Amygdala (tissue), 56 donors: ENCODE data around the gene ALDH3A1.
A peak's percentile ranks its signal among the peaks of the same experiment; 100 is the strongest.

Experiments
- DNase-seq, 56 donors: peaks; one replicate each; lab custom pipeline; 2025; lab: John Stamatoyannopoulos, UW

The ALDH3A1 gene

DNA sequence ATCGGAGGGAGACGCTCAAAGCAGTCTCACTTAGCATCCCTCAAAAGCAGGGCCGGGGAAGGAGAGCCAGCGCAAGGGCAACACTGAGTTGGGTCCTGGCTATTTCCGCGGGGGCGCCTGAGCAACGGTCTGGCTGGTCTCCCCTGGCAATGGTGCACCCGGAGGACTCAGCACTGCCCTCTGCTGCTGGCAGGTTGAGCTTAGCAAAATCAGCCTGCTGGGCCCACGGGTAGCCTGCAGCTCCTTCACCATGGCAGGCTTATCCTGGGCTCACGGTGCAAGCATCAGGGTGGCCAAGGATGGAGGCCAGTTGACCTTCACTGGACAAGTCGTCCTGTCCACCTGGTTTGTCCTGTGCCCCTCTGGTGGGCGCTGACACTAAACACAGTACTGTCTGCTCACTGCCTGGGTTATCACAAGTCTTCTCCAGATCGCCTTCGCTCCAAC is 14.4 kb upstream of the ALDH3A1 start:
- DNase-seq: peak in 40 of 56 donors; percentile 12 to 80 (median 48)

DNA sequence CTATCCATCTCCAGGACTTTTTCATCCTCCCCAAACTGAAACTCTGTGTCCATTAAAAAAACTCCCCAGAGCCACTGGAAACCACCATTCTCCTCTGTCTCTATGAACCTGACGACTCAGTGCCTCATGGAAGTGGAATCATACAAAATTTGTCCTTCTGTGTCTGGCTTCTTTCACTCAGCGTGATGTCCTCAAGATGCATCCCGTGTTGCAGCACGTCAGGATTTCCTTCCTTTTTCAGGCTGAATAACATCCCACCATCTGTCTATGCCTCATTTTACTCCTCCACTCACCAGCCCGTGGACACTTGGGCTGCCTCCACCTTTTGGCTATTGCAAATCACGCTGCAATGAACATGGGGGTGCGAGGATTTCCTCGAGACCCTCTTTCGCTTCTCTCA is 12.6 kb upstream of the ALDH3A1 start:
- no peak for DNase-seq

DNA sequence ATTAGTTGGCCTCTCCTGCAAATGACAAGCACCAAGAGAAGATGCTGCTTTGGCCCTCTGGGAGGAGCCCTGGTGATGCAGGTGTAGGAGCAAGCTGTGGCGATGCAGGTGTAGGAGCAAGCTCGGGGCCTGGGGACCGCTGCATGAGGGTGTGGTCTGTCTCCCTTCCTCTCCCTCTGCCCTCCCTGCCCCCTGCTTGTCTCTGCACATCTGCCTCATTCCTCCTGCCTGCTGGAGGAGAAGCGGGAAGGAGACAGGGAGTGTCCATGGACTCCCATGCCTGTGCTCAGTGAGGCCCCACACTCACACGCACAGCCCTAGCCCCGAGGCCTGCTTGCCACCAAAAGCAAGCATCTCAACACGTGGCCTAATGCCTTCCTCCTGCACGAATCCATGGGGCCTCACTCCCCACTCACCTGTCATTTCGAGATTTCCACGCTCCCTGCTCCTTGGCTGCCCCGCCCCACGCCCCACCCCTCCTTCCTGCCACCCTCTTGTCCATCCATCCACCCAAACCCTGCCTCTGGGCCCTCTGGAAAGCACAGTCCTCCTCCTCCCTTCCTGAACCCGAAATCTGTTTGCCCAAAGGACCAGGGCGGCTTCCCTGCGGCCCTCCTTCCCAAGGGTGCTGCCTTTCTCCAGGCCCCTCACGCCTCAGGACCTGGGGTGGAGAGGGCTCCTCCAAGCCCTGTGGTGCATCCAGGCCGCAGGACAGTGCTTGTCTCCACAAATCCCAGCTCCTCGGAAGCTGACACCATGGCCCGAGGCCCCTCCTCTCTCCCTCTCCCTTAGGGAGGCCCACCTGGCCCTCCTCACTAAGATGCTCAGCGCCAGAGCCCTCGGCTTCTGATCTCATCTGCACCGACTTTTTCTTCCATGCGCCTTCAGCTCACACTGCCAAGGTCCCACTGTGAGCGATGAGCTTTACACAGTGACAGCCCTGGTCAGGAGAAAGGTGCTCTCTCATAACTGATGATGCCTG is 11.8 kb upstream of the ALDH3A1 start:
- no peak for DNase-seq

DNA sequence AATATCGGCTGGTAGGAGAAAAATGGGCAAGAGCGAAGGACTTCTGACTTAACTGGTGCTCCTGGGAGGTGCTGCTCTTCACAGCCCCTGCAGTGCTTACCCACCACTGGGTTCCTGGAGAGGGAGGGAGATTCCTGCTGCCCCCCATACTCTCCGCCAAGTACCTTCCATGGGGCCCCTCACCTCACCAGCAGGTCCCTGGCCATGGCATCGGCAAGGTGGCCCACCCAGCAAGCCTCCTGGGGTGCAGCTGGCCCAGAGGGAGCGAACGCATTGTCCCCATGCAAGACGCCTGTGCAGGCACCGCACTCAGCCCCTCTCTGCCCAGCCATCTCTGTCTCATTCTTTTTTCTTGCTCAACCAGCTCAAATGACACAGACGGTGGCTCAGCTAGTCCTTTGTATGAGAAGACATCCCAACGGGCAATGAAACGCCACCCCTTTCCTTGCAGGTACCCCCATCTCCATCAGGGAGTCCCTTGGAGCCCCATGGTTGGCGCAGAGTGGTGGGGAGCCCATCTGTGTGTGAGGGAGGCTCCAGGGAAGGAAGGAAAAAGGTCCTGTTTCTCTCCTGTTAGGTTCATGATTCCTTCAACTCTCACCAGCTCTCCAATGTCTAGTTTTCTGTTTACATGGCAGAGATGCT is 9.6 kb upstream of the ALDH3A1 start:
- no peak for DNase-seq

DNA sequence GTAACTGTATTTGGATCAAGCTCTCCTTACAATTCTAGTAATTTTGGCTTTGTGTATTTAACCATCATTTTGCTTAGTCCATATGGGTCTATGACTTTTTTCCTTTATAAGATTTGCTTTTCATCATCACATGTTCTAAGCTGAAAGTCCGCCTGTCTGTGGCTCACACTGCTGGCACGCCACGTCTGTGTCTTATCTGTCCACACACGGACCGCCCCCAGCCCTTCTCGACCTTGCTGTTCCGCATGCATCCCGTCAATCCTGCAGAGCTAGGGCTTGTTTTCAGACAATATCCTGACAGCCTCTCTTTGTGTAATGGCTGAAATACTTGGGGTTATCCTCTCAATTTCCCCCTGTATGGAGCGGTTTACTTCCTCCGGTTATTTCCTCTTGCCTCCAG is 8.4 kb upstream of the ALDH3A1 start:
- DNase-seq: no peak

DNA sequence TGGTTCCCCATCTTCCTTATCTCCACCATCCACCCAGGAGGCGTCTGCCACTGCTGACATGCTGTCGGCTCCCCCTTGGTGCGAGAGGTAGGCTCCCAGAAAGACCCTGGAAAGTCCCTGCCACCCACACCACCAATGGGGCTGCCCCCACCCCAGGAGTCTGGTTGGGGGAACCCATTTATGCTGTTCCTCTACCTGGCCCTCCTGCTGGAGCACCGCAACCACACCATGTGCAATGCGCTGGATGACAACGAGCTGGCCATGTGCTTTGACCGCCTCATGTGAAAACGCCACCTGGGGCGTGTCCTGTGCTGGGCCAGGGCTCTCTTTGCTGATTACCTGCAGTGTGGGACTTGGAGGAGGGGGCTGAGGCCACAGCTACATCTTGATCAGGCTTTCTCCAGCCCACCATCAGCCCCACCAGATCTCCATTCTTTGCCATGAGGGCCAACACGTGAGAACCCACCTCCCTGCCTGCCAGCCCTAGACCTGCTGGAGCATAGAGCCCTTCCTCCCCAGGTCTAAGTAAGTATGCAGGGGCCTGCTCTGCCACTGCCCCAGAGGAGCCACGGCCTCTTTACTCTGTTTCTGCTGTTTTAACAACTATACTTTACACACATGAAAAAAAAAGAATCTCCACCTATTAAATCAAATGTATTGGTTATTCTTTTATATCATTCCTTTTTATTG is 7.9 kb upstream of the ALDH3A1 start:
- no peak for DNase-seq

DNA sequence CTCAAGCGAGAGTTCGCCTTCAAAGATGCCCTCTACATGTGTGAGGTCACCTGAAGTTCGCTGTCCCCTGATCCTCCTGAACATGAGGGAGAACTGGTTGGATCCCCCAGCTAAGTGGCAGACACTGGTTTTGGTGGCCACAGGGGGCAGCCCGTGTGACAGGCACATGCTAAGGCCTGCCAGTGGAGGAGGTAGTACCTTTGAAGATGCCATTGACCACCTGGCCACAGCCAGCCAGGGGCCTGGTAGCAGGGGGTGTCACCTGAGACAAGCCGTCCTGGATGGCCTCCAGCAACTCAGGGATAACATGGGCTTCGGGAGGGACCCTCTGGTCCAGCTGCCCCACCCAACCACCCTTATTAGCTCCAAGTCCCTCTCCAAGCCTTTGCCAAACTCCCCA is 7.3 kb upstream of the ALDH3A1 start:
- no peak for DNase-seq

DNA sequence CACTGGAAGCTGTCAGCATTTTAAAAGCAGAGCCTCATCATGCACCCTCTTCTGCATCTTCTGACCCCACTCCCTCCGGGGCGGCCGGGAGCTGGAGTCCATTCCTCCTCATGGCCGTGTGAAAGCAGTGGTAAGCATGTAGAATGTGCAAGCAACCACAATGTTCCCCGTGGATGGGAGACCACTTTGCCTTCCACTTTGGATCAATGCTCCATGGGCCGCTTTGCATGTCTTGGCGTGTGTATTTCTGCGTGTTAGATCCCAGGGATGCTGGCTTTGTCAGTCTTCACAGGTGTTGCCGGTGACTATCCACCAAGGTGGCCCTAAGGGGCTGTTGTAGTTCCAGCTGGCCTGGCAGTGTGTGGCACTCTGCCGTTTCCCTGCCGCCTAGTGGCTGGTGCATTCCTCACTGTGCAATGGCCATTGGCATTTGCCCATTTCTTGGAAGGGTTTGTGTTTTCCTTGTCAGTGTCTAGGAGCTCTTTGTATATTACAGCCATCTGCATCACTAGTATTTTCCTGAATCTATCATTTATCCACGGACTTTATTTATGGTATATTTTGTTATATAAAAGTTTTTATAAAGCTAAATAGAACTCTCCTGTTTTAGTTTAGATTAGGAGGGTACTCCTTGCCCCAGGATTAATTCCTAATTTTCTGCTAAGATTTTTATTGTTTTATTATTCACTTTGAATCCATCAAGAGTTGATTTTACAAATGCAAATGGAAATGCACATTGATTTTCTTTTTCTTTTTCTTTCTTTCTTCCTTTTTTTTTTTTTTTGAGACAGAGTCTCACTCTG is 5.8 kb upstream of the ALDH3A1 start:
- peak in 35 of 56 donors; percentile 19 to 74 (median 42) for DNase-seq

DNA sequence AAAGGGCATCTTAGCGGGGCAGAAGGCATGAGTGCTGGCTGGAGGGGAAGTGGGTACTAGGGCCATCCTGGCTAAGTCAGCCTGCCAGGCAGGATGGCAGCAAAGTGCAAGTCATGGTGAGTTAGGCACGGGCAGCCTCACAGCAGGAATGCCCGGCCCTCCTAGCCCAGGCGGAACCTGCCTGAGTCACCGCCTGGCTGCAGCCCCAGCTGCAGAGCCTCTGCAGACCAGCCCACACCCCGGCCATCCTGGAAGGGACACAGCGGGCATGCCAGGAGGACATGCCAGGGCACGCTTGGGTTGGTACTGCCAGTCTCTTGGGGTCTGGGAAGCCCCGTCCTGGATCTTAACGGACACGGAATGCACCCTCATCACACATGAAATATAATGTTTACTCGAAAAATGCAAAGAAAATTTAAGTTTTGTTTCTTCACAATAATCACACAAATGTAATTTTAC is 5.0 kb upstream of the ALDH3A1 start:
- DNase-seq: peak in 40 of 56 donors; percentile 10 to 80 (median 60)

DNA sequence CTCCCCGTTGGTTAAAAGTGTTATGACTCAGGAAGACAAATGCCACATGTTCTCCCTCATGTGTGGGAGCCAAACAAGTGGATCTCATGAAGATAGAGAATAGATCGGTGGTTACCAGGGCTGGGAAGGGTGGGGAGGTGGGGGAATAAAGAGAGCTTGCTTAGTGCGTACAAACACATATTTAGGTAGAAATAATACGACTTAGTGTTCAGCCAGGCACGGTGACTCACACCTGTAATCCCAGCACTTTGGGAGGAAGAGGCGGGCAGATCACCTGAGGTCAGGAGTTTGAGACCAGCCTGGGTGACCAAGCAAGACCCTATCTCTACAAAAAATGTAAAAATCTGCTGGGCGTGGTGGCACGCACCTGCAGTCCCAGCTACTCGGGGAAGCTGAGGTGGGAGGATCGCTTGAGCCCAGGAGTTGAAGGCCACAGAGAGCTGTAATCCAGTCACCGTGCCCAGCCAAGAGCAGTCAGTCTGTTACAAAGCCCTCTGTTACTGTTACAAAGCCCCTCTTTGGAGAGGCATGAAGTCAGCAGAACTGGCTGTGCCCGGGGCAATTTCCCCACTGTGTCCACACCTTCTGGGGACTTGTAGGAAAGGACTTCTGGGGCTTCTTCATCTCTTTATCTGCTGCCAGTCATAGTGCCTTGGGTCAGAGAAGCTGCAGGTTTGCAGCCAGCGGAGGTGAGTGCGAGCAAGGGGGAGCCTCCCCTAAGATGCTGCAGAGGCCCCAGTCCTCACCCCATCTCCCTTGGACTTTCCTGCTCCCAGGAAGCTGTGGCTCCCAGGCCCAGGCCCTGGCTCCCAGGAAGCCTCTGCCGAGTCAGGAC is 4.3 kb upstream of the ALDH3A1 start:
- DNase-seq: peak in 14 of 56 donors; percentile 14 to 59 (median 27)

DNA sequence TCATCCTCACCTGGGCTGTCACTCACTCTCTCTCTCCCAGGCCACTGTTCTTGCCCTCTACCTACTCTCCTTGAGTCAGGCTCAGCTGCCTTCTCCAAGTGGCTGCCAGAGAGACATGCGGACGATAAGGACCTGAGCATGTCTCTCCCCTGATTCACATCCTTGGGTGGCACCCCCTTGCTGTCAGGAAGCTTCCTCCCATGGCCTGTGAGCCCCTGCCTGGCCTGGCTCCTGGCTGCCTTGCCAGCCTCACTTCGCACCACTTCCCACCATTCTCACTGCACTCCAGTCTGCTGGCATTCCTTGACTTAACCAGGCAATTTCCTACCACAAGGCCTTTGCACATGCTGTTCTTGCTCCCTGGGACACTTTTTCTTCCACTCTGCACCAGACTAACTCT is 2.7 kb upstream of the ALDH3A1 start:
- no peak for DNase-seq

DNA sequence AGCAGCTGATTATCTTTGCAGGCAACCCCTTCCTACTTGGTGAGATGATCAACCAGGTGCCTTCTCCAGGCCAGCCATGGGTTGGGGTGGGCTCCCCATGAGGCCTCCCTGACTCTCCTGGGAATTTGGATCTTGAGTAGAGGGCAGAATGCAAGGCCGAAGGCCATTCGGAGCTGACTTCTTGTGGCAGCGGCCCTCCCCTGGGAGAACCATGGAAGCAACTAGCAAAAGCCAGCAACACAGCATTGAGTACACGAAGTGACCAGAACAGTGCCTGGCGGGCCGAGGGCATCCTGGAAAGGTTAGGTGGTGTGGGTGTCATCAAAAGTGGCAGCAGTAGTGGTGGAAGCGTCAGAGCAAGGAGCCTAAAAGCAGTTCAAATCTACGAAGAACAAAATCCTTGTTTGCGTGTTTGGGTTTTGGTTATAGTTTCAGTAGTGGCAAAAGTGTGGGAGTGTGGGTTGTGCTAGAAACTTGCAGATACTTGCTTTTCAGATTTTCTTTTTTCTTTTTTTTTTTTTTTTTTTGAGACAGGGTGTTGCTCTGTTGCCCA is 2.0 kb upstream of the ALDH3A1 start:
- DNase-seq: no peak

DNA sequence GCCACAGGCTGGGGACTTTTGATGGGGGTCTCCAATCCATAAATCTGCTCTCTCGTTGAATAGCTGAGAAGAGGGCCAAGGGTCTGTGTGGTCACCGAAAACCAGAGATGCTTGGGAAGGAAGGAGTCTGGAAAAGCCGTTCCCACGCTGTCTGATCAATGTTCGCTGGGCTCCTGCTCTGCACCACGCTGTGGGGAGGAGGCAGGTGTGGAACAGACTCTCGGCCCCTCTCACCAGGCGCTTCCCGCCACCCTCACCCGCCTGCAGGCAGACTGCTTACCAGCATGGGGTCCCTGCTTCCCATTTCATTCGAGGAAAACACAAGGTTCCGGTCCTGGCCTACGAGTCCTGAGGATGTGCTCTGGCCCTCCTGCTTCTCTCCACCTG is 702 bp upstream of the ALDH3A1 start:
- no peak for DNase-seq

DNA sequence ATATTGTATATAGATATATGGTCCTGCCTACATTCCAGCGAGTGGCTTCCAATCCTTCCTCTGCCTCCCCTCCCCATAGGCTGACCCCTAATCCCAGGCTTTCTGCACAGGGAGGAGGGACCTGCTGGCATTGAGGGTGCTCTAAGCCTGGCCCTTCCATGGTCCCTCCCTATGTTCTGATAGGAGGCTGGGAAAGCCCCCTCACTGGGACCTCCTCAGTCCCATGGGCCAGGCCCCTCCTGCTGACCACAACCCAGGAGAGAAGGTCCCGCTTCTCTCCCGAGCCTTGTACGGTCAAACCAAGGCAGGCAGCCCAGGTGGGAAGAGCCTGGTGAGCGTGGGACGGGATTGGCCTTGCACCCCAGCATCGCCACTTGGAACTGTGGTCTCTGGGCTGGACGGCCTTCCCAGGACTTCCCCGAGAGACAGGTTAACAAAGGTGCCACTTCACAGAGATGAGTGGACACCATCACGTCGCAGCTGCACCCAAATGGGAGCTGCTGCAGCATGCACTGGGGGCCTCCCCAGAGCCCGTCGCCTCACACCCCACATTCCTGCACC is 859 bp downstream of the ALDH3A1 start:
- no peak for DNase-seq

DNA sequence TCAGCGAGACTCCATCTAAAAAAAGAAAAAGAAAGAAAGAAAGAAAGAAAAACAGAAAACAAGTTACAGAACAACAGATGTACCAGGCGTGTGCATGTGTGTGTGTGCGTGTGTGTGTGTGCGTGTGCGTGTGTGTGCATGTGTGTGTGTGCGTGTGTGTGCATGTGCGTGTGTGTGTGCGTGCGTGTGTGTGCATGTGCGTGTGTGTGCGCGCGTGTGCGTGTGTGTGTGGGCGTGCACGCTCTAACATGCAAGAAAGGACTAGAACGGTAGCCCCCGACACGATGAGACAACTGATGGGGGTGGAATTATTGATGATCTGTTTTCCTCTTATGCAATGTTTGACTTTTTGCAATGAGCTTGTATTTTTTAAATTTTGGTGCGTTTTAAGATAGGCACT is 1.6 kb downstream of the ALDH3A1 start:
- DNase-seq: no peak

DNA sequence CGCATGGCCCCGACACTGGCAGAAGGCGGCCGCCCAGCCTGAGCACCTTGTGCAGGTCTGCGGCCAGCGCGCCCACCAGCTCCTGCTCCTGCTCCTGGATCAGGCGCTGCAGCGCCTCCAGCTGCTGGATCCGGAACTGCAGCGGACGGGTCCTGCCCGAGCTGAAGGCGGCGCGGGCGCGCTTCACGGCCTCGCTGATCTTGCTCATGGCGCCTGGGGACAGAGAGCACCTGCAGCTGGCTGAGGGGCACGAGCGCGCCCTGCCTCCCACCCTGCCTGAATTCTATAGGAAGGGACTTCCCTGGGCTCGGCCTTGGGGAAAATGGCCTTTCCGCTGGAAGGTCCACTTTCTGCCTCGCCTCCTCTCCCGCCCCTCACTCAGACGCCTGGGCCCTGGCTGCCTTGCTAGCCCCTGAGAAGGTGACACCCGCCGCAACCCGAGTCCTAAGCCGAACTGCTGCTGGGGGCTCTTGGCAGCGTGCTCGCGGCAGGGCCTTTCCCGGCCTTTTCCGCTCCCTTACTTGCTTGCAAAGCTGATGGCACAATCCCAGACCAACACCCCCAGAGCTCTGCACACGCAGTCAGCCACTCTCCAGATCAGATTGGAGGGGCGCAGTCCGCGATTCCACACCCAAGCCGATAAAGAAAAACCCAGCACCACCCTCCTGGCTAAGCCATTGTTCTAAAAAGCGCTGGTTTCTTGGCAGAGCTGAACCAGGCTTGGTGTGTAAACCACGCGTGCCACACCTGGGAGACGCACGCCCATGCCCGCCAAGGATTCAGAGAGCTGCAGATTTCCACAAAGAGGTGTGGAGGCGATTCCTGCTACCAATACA is 3.0 kb downstream of the ALDH3A1 start:
- DNase-seq: peak in 55 of 56 donors; percentile 31 to 95 (median 73)

DNA sequence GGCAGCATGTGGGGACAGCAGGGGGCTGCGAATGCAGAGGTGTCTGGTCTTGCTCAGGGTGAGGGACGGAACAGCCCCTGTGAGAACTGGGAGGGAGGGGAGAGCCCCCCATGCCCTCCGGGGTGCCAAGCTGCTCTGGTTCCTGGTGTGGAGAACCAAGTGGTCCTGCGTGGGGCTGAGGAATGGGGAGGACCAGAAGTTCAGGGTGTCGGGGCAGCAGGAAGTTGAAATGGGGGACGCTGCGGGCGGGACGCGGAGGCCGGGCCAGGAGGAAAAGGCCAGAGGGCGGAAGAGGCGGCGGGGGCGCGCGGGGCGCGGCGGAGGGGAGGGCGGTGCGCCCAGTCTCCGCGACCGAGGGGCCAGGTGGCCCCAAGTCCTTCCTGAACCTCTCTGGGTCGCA is 3.6 kb downstream of the ALDH3A1 start:
- DNase-seq: peak in 2 of 56 donors; percentile 59 to 63
